GM20000 (cell line): Measurements from ENCODE around the gene VAPB.

Experiments
- DNase-seq: peaks from one replicate; pipeline ENCODE4 v3.0.0; 2012; ENCODE audit warnings: low spot score
- CTCF ChIP-seq: IDR thresholded peaks from 2 replicates; pipeline ENCODE4 v1.5.1; 2012; ENCODE audit warnings: mild to moderate bottlenecking, control low read depth; ENCODE audit errors: extremely low read depth, missing control alignments

The VAPB gene

GRCh38 chr20:58378704-58379103 is 10.3 kb upstream of the VAPB start:
- no peak for DNase-seq
- no peak for TF ChIP-seq CTCF

GRCh38 chr20:58381627-58382026 is 7.4 kb upstream of the VAPB start:
- DNase-seq: no peak
- no peak for TF ChIP-seq CTCF

GRCh38 chr20:58382096-58382495 is 6.9 kb upstream of the VAPB start:
- no peak for TF ChIP-seq CTCF
- DNase-seq: no peak

- TF ChIP-seq CTCF: no peak
- no peak for DNase-seq
Observed at GRCh38 chr20:58384821-58385220, 4.2 kb upstream of the VAPB start.

GRCh38 chr20:58388028-58388601 is 914 bp upstream of the VAPB start:
- no peak for TF ChIP-seq CTCF
- DNase-seq: no peak

- DNase-seq: peak; percentile 60
- TF ChIP-seq CTCF: no peak
Observed at GRCh38 chr20:58389324-58389967, 417 bp downstream of the VAPB start.

GRCh38 chr20:58389968-58390658 is 1.1 kb downstream of the VAPB start:
- DNase-seq: no peak
- no peak for TF ChIP-seq CTCF
